GM21786 (cell line): ENCODE data around the gene BSCL2.
"Not testable (repeated sequence)": the region's sequence is repeated elsewhere in the genome, so short reads cannot be mapped to it uniquely, and the experiment has no call there.

Source experiments
- ATAC-seq: cut with Tn5 transposase; IDR thresholded peaks from one replicate; pipeline ENCODE4 v1.9.1; 2021; ENCODE audit not compliant: unreplicated experiment

BSCL2 gene

GRCh38 chr11:62664405-62665074, 42.7 kb downstream of the BSCL2 start:
- peak; percentile 25 for ATAC-seq

GRCh38 chr11:62656796-62657429, 50.3 kb downstream of the BSCL2 start:
- no peak for ATAC-seq

- no peak for ATAC-seq
Measured at GRCh38 chr11:62654297-62654696, 52.9 kb downstream of the BSCL2 start.

DNA sequence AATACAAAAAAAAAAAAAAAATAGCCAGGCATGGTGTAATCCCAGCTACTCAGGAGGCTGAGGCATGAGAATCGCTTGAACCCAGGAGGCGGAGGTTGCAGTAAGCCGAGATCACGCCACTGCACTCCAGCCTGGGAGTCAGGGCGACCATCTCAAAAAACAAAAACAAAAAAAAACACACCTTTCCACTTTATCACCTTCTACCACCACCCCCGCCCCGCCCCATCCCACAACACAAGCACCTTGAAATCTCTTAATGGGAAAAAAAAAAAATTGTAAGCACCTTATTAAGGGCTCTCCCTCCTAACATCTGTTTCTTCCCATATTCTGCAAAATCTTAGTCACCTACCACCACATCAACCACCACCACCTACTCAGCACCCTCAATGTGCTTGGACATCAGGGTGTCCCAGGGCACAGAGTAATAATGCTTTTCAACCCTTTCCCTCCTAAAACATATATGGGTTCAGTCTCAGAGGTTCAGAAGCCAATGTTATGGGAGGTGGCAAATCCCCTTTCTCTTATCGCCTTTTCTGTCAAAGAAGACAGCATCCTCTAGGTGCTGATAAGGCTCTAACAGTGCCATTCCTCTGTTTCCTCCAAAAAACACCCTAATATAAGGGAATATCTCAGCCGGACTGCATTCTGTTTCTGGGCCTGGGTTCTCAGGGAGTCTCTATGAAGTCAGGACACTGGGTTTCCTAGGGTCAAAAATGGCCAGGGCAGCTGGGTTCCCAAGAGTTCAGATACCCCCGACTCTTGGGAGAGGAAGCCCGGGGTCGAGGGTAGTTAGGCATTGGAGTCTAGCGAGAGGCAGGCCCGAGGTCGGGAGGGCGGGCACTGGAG, 54.8 kb downstream of the BSCL2 start:
- ATAC-seq, result peak; percentile 25

- not testable (repeated sequence) for ATAC-seq
Measured at GRCh38 chr11:62650283-62650682, 56.9 kb downstream of the BSCL2 start.

DNA sequence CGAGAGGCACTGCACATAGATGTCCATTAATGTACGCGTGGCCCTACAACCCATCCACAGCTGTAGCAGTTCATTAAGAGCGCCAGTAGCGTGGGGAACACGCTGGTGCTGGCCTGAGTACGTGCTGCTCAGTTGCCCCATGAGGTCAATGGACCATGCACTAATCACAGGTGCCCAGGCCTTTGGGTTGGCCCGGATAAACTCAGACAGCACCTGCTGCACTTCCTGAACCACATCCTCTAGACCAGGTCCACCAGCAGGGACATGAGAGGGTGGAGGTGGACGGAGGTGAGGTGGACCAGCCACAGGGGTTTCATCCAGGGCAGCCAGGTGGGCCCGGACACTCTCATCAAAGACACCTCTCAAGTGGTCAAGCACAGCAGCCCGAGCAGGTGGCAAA, 57.7 kb downstream of the BSCL2 start:
- ATAC-seq, result no peak

DNA sequence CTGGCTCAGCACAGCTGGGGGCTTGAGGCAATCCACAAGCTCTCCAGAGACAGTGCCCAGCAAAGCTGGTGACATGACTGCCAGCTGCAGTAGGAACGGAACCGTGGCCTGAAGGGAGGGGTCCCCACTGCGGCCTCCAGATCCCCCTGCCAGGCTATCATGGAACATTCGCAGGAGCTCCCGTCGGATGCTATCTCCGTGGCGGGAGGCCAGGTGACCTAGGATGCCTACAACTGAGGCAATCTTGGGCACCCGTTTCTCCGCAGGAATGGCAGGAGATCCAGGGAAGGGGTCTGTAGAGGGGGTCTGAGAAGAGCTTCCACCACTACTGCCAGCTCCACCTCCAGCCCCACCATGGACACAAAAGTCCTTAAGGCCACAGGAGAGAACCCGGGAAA, 58.3 kb downstream of the BSCL2 start:
- ATAC-seq, result no peak

GRCh38 chr11:62648185-62648966, 58.8 kb downstream of the BSCL2 start:
- ATAC-seq, result no peak

- no peak for ATAC-seq
Measured at GRCh38 chr11:62647609-62648005, 59.6 kb downstream of the BSCL2 start.

DNA sequence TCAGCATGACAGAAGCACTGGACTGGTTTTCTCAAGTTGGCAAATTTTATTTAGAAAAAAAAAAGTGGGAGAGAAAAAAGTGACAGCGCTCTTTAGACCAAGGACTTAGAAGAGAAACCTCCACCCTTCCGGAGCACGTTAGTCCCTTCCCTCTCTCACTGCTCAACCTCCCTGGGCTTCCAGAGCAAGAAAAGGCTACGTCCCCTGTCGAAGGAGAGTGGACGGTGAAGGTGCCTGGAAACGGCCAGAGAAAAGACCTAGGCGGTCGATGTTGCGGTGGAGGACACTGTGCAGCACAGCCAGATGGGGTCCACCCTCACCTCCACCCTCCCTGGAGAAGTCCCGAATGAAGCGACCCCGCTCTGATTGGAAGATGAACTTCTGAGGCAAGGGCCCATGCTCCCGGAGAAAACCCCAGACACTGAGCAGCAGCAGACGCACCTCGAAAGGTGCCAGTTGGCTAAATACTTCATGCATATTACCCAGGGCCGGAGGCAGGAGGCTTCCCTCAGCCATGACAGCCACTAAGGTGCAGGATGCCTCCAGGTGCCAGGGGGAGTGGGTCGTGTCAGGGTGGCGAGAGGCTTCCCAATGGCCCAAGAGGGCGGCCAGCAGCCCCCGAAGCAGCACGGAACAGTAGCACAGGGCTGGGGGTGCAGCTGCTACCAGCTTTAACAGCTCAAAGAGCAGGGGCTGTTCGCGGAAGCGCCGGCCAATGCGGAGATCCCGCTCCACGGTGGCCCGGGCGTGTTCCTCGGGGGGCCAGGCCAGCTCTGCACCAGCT, 60.2 kb downstream of the BSCL2 start:
- no peak for ATAC-seq

GRCh38 chr11:62645946-62646824, 61.0 kb downstream of the BSCL2 start, which contains the start of gene GANAB:
Gene GANAB, minus strand, starts transcription at chr11:62646613. Its CDS starts 14 bp downstream, at chr11:62646599.
- peak; percentile 98 for ATAC-seq

DNA sequence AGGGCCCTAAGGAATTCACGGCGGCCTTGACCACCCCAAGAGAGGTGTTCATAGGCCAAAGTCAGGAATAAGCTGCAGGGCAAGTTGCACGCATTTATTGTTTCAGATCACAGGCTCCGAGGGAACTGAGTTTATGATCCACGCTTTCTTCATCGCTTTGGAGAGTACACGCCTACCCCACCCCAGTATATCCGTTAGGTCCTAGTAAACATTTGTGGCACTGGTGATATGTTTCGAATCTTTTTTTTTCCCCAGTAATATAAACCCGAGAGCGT, 61.6 kb downstream of the BSCL2 start:
- no peak for ATAC-seq

GRCh38 chr11:62644220-62644619, 63.0 kb downstream of the BSCL2 start:
- ATAC-seq, result no peak
